ENCODE results near the gene ZNF184.

The ZNF184 gene

DNA sequence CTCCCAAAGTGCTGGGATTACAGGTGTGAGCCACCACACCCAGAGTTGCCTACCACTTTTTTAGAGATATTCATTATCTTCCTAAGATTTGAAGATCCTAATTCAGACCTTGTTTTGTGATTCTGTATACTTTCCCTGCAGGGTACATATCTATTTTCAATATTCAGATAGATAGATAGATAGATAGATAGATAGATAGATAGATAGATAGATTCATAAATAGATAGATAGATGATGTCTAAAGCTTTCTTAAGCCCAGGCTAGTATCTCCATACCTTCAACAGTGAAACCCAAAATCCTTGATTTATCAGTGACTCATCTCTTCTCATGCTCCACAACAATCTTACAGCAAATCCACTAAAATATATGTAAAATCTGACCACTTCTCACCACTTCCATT lies 53.5 kb downstream of the ZNF184 start:
- DNase-seq, result no peak

DNA sequence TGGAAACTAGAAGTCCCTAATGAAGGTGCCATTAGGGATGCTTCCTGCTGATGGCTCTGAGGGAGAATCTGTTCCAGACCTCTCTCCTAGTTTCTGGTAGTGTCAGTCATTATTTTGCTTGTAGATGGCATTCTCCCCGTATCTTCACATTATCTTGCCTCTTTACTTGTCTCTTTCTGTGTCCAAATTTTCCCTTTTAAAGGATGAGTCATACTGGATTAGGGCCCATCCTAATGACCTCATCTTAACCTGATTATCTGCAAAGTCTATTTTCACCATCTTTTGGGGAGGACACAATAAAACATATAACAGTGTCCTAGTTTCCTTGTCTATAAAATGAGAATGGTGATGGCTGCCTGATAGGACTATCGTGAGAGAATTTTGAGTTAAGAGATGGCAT lies 57.0 kb downstream of the ZNF184 start:
- no peak for DNase-seq

DNA sequence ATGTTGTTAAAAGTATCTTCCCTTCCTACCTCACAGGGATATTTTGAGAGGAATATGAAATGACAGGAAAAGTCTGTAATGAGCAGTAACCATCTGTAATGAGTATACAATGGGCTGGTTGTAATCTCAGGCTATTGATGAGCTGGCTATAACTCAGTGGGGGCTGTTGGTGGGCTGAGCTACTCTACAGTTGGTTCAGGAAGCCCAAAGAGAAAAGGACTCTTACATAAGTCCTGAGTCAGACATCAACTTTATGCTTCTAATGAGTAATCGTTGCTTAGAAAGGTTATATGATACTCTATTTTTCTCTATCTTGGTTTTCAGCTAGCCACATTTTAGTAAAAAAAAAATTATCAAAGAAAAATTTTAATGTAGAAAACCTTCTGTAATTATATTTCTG lies 57.9 kb downstream of the ZNF184 start:
- no peak for DNase-seq

DNA sequence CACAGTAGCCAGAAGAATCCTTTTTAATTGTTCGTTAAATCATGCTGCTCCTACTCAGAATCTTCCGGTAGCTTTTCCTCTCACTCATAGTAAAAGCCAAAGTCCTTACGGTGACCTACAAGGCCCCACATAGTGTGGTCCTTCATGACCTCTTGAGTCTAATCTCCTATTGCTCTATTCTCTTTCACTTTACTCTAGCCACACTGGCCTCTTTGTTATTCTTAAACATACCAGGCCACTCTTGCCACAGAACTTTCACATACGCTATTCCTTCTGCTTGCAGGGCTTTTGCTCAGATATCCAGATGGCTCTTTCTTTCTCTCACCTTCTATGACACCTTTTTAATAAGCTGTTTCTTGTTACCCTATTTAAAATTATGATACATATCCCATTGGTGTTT lies 58.6 kb downstream of the ZNF184 start:
- no peak for DNase-seq

DNA sequence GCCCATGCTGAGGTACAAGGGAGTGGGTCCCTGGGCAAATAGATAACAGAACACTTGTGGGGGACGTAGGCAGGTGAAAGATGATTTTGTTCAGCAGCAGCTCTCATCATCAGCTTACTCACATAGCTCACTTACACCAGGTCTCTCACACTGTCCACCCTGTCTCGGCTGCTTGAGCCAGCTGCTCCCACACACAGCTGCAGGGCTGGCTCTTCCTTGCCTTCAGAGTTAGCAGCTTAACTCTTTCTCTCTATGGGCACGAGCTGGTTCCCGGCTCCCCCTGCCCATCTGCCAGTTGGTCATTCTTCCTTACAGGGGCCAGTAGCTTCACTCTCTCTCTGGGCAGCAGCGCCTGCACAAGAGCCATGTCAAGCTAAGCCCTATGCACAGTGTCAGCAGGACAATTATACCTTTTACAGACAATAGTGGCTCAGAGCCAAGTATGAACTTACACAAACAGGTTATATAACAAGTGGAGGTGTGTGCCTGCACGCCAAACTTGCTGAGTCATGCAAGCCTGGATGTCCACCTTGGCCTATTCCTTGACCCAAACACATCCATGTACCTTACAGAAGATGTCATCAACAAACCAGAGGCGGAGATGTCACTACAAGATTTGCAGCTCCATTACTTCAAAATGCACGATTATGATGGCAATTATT lies 65.6 kb downstream of the ZNF184 start:
- DNase-seq, result no peak

DNA sequence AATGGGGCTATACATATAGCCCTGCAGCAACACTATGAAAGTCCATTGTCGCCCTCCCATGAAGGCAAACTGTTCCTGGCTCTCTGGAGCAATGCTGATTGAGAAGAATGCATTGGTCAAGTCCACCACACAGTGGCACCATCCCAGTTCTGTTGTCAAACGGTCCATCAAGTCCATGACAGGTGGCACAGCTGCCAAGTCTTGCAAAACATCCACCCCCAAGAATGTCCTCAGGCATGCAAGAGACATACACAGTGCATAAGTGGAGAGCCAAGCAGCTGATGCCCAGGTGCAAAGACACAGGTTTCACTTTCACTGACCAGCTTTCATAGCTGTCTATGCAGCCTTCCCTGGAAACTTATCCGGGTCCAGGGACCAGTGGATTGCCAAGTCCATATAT lies 66.8 kb downstream of the ZNF184 start:
- DNase-seq, result no peak

DNA sequence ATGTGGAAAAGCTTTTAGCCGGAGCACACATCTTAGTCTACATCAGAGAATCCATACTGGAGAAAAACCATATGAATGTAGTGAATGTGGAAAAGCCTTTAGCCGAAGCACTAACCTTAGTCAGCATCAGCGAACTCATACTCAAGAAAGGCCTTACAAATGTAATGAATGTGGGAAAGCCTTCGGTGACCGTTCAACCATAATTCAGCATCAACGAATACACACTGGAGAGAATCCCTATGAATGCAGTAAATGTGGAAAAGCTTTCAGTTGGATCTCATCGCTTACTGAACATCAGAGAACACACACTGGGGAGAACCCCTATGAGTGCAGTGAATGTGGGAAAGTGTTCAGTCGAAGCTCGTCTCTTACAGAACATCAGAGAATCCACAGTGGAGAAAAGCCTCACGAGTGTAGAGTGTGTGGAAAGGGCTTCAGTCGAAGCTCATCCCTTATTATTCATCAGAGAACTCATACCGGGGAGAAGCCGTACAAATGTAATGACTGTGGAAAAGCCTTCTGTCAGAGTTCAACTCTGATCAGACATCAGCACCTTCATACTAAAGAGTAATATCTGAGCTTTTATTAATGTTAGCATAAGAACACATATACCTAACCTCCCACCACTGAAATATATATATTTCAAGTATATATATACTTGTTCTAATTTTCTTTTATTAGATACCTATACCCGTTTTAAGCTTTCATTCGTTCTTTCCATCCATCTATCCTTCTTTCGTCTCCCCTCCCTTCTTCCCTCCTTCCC lies 71.8 kb downstream of the ZNF184 start:
- DNase-seq, result no peak

All from activated T-cell treated with anti-CD3 and anti-CD28 coated beads, Interleukin-2, amount 50 U/mL, for 1 hour (primary cell).